Left renal cortex interstitium (tissue), 4 donors: Measurements from ENCODE around the gene PSMA3. TPM values are rescaled to one million over a fixed set of nuclear protein-coding genes. Genes with fewer than 3 reads are reported as not detected.

ENCODE experiments used
- DNase-seq, 4 donors: peaks; one replicate each; pipeline ENCODE4 v3.0.0-alpha.2; 2013; ENCODE audit warnings: low read depth in 4 of 4, low spot score in 2 of 4, missing footprints in 1 of 4
- polyA plus RNA-seq, 4 donors: library from polyadenylated mRNA; unstranded; fragments of 120-200 nt; gene quantifications; one replicate each; pipeline ENCODE4 v1.2.1, GENCODE V29; 2013; ENCODE audit not compliant: insufficient read length in 4 of 4

Gene PSMA3
- polyA plus RNA-seq, 4 donors: 121 to 185 (median 150) TPM

DNA sequence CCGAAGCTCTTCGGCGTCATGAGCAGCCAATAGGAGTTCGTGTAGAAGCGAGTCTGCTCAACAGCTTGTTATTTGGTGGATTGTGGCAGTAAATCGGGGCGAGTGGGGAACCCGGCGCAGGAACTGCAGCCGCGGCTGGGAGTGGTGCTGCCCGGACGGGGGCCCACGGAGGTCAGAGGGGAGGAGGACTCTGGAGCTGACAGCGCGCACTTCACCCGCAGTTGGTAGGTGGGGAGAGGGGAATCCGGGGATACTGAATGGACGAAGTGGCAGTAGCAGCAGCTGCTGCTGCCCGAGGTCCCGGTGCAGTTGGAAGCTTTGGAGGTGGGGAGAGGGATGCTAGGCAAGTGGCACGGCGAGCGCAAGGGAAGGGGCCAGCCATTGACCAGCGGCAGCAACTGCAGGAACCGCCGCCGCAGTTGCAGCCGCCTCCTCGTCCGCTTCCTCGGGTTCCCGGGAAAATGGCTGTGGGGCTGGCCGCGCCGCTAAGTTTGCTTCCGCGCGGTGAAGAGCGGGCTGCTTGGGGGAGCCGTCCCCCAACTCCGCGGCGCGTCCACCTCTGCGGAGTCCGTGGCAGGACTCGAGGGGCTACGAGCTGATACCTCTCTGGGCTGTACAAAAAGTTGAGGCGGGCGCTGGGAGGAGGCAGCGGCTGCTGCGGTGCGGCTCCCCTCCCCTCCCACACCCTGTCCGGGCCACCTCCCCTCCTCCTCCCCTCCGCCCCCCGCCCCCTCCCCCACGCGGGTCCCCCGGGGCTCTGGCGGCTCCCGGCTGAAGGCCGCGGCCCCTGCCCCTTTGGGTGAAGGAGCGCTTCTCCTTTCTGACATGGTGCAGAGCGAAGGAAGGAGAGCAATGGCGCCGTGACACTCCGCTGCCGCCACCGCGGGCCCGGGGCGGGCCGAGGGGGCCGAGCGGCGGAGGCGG, 54.1 kb downstream of the PSMA3 start, which contains the start of gene ARID4A:
Gene ARID4A, plus strand, starts transcription at position 79 of the 924 bp plus-strand sequence. CDS start 1,300 bp downstream, outside the sequence.
- peak in 3 of 4 donors; percentile 13 to 24 (median 13) for DNase-seq

DNA sequence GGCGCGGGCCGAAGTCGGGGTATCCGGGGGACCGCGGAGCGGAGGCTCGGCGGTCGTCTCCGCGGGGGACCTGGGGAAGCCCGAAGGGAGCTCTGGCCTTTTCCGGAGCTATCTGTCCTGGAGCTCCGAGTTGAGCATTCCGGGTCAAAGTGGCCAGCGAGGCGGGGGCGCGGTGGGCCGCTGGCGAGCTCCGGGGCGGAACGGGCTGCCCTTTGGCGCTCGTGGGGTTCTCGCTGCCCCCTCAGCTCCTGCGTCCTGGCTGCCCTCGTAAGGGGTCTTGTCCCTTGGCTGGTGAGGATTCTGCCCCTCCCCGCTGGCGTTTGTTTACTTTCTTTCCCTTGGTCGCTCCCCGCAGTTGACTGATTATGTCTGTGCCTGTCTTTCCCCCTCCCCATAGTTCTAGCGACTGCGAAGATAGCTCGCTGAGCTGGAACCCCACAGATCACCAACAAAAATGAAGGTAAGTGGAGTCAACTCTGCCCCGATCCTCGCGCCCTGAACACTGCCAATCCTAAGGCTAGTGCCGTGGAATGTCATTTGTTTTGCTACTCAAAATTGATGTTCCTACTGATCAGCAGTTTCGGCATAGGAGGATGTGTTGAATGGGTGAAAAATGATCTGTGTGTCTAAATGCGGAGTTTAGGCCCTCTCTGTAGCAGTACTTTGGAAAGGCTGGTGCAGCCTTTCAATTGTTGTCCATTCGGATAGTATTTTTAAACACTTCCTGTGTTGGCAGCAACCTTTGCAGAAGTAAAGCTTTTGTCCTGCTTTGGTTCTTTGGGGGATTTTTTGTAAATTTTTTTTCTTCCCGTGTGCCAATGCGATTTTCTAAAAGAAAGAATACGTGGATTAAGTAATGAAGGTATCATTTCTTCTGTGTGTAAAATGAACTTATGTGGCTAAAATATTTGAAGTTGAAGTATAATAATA, 55.0 kb downstream of the PSMA3 start:
- DNase-seq: peak in 3 of 4 donors; percentile 15 to 49 (median 37)

- DNase-seq: no peak
These were observed 56.8 kb downstream of the PSMA3 start for GRCh38 chr14:58301416-58301815.

DNA sequence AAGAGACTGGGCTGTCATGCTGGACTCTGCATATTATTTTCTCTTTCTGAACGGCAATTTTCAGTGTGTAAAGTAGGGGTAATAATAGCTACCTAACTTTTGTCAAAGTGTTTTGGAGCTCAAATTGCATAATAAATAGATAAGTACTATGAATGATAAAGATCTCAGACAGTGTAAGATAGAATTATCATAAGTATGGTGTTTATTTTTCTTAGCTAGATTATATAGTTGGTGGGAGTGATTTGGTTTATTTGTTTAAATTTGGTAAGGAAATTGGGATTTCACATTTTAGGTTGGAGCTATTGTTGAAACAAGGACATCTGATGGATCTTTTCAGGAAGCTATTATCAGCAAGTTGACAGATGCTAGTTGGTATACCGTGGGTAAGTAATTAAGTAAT, 61.1 kb downstream of the PSMA3 start:
- DNase-seq: no peak

GRCh38 chr14:58307597-58308316, 63.1 kb downstream of the PSMA3 start:
- no peak for DNase-seq

DNA sequence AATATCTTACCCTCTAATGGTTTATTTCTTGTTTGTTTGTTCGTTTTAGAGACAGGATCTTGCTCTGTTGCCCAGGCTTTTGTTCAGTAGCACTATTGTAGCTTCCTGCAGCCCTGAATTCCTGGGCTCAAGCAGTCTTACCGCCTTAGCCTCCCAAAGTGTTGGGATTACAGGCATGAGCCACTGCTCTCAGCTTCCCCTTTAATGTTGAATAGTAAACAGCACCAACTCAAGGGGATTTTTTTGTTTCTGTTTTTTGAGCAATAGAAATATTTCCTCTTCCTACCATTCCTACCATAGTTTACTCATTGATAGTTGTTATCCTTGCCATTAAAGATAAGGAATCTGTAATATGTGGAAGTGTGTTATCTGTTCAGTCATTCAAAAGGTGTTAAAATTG, 64.4 kb downstream of the PSMA3 start:
- no peak for DNase-seq

- no peak for DNase-seq
These were observed 69.1 kb downstream of the PSMA3 start for GRCh38 chr14:58313699-58314098.

- DNase-seq: no peak
These were observed 71.0 kb downstream of the PSMA3 start for GRCh38 chr14:58315606-58316005.

Other genes starting within 250 kb of the PSMA3 start
- gene ARMH4, start 92.6 kb upstream of the PSMA3 start, polyA plus RNA-seq: 10 to 100 TPM; 71.3 to 73.6 (median 72.1) TPM
- 100 to 1,000 TPM in 2 of 4 donors, 10 to 100 TPM in 2; 93.6 to 118 (median 104) TPM for gene ACTR10, start 44.7 kb upstream of the PSMA3 start, polyA plus RNA-seq
- 10 to 100 TPM; 25.4 to 37.2 (median 32.4) TPM for gene ARID4A, start 53.7 kb downstream of the PSMA3 start, polyA plus RNA-seq
- 1 to 10 TPM; 1.2 to 1.9 (median 1.4) TPM for gene TOMM20L, start 151.1 kb downstream of the PSMA3 start, polyA plus RNA-seq
- 10 to 100 TPM; 76.3 to 86.1 (median 80.7) TPM for gene TIMM9, start 182.7 kb downstream of the PSMA3 start, polyA plus RNA-seq
- 10 to 100 TPM; 18.0 to 24.1 (median 22.9) TPM for gene KIAA0586, start 182.9 kb downstream of the PSMA3 start, polyA plus RNA-seq